Bronchial epithelial cell (primary cell): Measurements from ENCODE around the gene DNAI7. TPM values are rescaled to one million over a fixed set of nuclear protein-coding genes. Genes with fewer than 3 reads are reported as not detected.
A peak's percentile ranks its signal among the peaks of the same experiment; 100 is the strongest.

ENCODE experiments used
- DNase-seq: peaks from one replicate; pipeline ENCODE4 v3.0.0-alpha.2; 2010; ENCODE audit warnings: low read depth
- FAIRE-seq: peaks from 2 replicates; lab custom pipeline; 2011; peaks lifted over from hg19 to GRCh38; lab: Jason Lieb, UNC
- H3K27me3 ChIP-seq: 2 replicates; pipeline ENCODE4 v1.5.1; 2011; ENCODE audit warnings: low read length; ENCODE audit not compliant: control insufficient read depth, insufficient read depth
- H3K36me3 ChIP-seq: 2 replicates; pipeline ENCODE4 v1.5.1; 2011; ENCODE audit warnings: low read length; ENCODE audit not compliant: control insufficient read depth, insufficient read depth
- H3K4me3 ChIP-seq: 2 replicates; pipeline ENCODE4 v1.5.1; 2011; ENCODE audit warnings: mild to moderate bottlenecking, low read depth, low read length, control low read depth
- CTCF ChIP-seq: IDR thresholded peaks from 2 replicates; pipeline ENCODE4 v1.5.1; 2011; ENCODE audit warnings: mild to moderate bottlenecking, moderate library complexity, low read length, control low read depth, inconsistent platforms; ENCODE audit not compliant: insufficient read depth, severe bottlenecking
- total RNA-seq: library from RNA; depleted of rRNA; stranded (reverse); fragments of >200 nt; gene quantifications from 2 replicates; pipeline ENCODE4 v1.2.1, GENCODE V29; 2014

The DNAI7 gene
- total RNA-seq, 1 donor from 2014 or later = not detected

DNA sequence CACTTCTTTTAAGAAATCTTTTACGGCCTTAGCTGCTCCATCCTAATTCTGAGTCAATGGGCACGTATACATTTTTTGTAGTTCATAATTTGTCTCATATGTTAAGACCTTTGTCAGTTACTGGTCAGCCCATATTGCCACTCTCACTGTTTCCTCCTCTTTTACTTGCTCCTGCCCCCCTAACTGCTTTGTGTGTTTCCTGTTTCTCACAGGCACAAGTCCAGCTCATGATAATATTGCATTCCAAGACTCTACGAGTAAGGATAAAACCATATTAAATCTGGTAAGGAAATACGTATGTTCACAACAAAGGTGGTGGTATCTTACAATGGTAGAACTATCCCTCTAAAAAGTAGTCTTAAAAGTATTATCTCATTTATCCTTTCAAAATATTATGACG is 111.7 kb downstream of the DNAI7 start:
- DNase-seq (no peak), FAIRE-seq (no peak)
- no peaks in the 10 kb centered on the region for H3K27me3 ChIP-seq
- H3K36me3 ChIP-seq = no peaks in the 10 kb centered on the region
- TF ChIP-seq CTCF = no peak
- H3K4me3 ChIP-seq = no peak overlapping the region

DNA sequence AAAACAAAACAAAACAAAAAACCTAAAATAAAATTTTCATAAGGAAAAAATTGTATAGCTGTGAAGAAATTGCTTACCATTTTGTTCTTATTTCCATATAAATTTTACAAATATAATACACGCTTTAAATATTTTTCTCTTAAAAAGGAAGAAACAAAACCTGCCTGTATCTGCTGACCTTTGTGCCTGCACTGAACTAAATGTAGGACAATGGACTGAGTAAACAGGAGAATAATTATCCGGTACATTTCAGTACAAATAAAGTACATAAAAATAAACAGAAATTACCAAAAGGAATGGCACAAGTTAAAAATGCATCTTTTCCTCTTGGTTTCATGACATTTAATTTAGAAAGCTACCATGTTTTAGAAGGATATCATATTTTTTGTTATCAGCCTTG is 112.3 kb downstream of the DNAI7 start:
- Histone ChIP-seq H3K4me3 (no peak overlapping the region), H3K36me3 (no peaks in the 10 kb centered on the region), H3K27me3 (no peaks in the 10 kb centered on the region)
- FAIRE-seq (no peak), DNase-seq (no peak)
- TF ChIP-seq CTCF = no peak

- FAIRE-seq = no peak
- Histone ChIP-seq H3K36me3 (no peaks in the 10 kb centered on the region), H3K4me3 (no peak overlapping the region), H3K27me3 (no peaks in the 10 kb centered on the region)
- no peak for DNase-seq
- no peak for TF ChIP-seq CTCF
Observed at GRCh38 chr12:25079393-25079792, 115.6 kb downstream of the DNAI7 start.

- FAIRE-seq = no peak
- TF ChIP-seq CTCF = no peak
- Histone ChIP-seq H3K4me3 (no peak overlapping the region), H3K27me3 (no peaks in the 10 kb centered on the region), H3K36me3 (no peaks in the 10 kb centered on the region)
- no peak for DNase-seq
Observed at GRCh38 chr12:25074954-25075353, 120.0 kb downstream of the DNAI7 start.

GRCh38 chr12:25074113-25074512 is 120.8 kb downstream of the DNAI7 start:
- FAIRE-seq = peak; percentile 68
- Histone ChIP-seq H3K36me3 (no peaks in the 10 kb centered on the region), H3K4me3 (no peak overlapping the region), H3K27me3 (no peaks in the 10 kb centered on the region)
- no peak for TF ChIP-seq CTCF
- DNase-seq = peak; percentile 75

- no peaks in the 10 kb centered on the region for H3K36me3 ChIP-seq
- no peak for TF ChIP-seq CTCF
- H3K27me3 ChIP-seq = no peaks in the 10 kb centered on the region
- H3K4me3 ChIP-seq = no peak overlapping the region
- DNase-seq = no peak
- FAIRE-seq = no peak
Observed at GRCh38 chr12:25072906-25073650, 121.9 kb downstream of the DNAI7 start.
